GM18909 (cell line): ENCODE measurements around the gene GPX8.
A peak's percentile ranks its signal among the peaks of the same experiment; 100 is the strongest.

Source experiments
- ATAC-seq: cut with Tn5 transposase; IDR thresholded peaks from one replicate; pipeline ENCODE4 v1.9.1; 2021; ENCODE audit warnings: mild to moderate bottlenecking; ENCODE audit not compliant: unreplicated experiment, poor library complexity

The GPX8 gene

GRCh38 chr5:55172051-55172899 lies 12.3 kb downstream of the GPX8 start:
- peak; percentile 71 for ATAC-seq

- ATAC-seq, result peak; percentile 93
Measured at GRCh38 chr5:55172937-55173686, 13.1 kb downstream of the GPX8 start, which contains the start of gene CDC20B. CDC20B (minus strand) TSS chr5:55173177; CDS start chr5:55173000, 177 bp downstream.

GRCh38 chr5:55173687-55174230 lies 13.8 kb downstream of the GPX8 start:
- ATAC-seq, result peak; percentile 15

- no peak for ATAC-seq
Measured at GRCh38 chr5:55175781-55176175, 15.8 kb downstream of the GPX8 start.

GRCh38 chr5:55176176-55176818 lies 16.3 kb downstream of the GPX8 start:
- no peak for ATAC-seq

- ATAC-seq, result no peak
Measured at GRCh38 chr5:55177078-55177477, 17.1 kb downstream of the GPX8 start.

- no peak for ATAC-seq
Measured at GRCh38 chr5:55180016-55180415, 20.0 kb downstream of the GPX8 start.

GRCh38 chr5:55187370-55187769 lies 27.4 kb downstream of the GPX8 start:
- no peak for ATAC-seq

- ATAC-seq, result no peak
Measured at GRCh38 chr5:55188656-55189540, 28.9 kb downstream of the GPX8 start.

GRCh38 chr5:55191165-55191564 lies 31.2 kb downstream of the GPX8 start:
- ATAC-seq, result no peak

GRCh38 chr5:55205001-55205400 lies 45.0 kb downstream of the GPX8 start:
- no peak for ATAC-seq

GRCh38 chr5:55211184-55211874 lies 51.4 kb downstream of the GPX8 start:
- ATAC-seq, result no peak
